ENCODE measurements around the gene TMEM139.

TMEM139 gene

GRCh38 chr7:143245123-143245522, 39.6 kb upstream of the TMEM139 start:
- Histone ChIP-seq H3K4me1 (ENCODE audit: control insufficient read depth, insufficient read depth, low read length) (peaks cover 2% of the 10 kb centered on the region), H3K9ac (ENCODE audit: low read depth, low read length) (no peak overlapping the region), H3K27me3 (ENCODE audit: control insufficient read depth, insufficient read depth, low read length) (peaks cover 18% of the 10 kb centered on the region), H3K9me3 (ENCODE audit: control insufficient read depth, insufficient read depth, low read length) (no peaks in the 10 kb centered on the region), H3K4me3 (ENCODE audit: low read depth, low read length) (no peak overlapping the region), H3K36me3 (ENCODE audit: control insufficient read depth, insufficient read depth, low read length) (no peaks in the 10 kb centered on the region)

- peaks cover 3% of the 10 kb centered on the region for H3K27me3 ChIP-seq (ENCODE audit: control insufficient read depth, insufficient read depth, low read length)
- no peaks in the 10 kb centered on the region for H3K4me1 ChIP-seq (ENCODE audit: control insufficient read depth, insufficient read depth, low read length)
- H3K4me3 ChIP-seq (ENCODE audit: low read depth, low read length) = no peak overlapping the region
- H3K9ac ChIP-seq (ENCODE audit: low read depth, low read length) = no peak overlapping the region
- H3K9me3 ChIP-seq (ENCODE audit: control insufficient read depth, insufficient read depth, low read length) = no peaks in the 10 kb centered on the region
- H3K36me3 ChIP-seq (ENCODE audit: control insufficient read depth, insufficient read depth, low read length) = no peaks in the 10 kb centered on the region
Measured at GRCh38 chr7:143247372-143247771, 37.4 kb upstream of the TMEM139 start.

GRCh38 chr7:143248761-143249354, 35.9 kb upstream of the TMEM139 start:
- peaks cover 3% of the 10 kb centered on the region for H3K27me3 ChIP-seq (ENCODE audit: control insufficient read depth, insufficient read depth, low read length)
- no peak overlapping the region for H3K9ac ChIP-seq (ENCODE audit: low read depth, low read length)
- H3K9me3 ChIP-seq (ENCODE audit: control insufficient read depth, insufficient read depth, low read length) = no peaks in the 10 kb centered on the region
- H3K36me3 ChIP-seq (ENCODE audit: control insufficient read depth, insufficient read depth, low read length) = no peaks in the 10 kb centered on the region
- H3K4me1 ChIP-seq (ENCODE audit: control insufficient read depth, insufficient read depth, low read length) = no peaks in the 10 kb centered on the region
- H3K4me3 ChIP-seq (ENCODE audit: low read depth, low read length) = no peak overlapping the region

- no peaks in the 10 kb centered on the region for H3K36me3 ChIP-seq (ENCODE audit: control insufficient read depth, insufficient read depth, low read length)
- no peaks in the 10 kb centered on the region for H3K9me3 ChIP-seq (ENCODE audit: control insufficient read depth, insufficient read depth, low read length)
- H3K9ac ChIP-seq (ENCODE audit: low read depth, low read length) = no peak overlapping the region
- no peaks in the 10 kb centered on the region for H3K4me1 ChIP-seq (ENCODE audit: control insufficient read depth, insufficient read depth, low read length)
- no peak overlapping the region for H3K4me3 ChIP-seq (ENCODE audit: low read depth, low read length)
- H3K27me3 ChIP-seq (ENCODE audit: control insufficient read depth, insufficient read depth, low read length) = peaks cover 3% of the 10 kb centered on the region
Measured at GRCh38 chr7:143250199-143250598, 34.6 kb upstream of the TMEM139 start.

- no peak overlapping the region for H3K9ac ChIP-seq (ENCODE audit: low read depth, low read length)
- H3K27me3 ChIP-seq (ENCODE audit: control insufficient read depth, insufficient read depth, low read length) = peaks cover 3% of the 10 kb centered on the region
- no peak overlapping the region for H3K4me3 ChIP-seq (ENCODE audit: low read depth, low read length)
- no peaks in the 10 kb centered on the region for H3K9me3 ChIP-seq (ENCODE audit: control insufficient read depth, insufficient read depth, low read length)
- H3K4me1 ChIP-seq (ENCODE audit: control insufficient read depth, insufficient read depth, low read length) = no peaks in the 10 kb centered on the region
- no peaks in the 10 kb centered on the region for H3K36me3 ChIP-seq (ENCODE audit: control insufficient read depth, insufficient read depth, low read length)
Measured at GRCh38 chr7:143250822-143251221, 33.9 kb upstream of the TMEM139 start.

- Histone ChIP-seq H3K27me3 (ENCODE audit: control insufficient read depth, insufficient read depth, low read length) (no peaks in the 10 kb centered on the region), H3K9ac (ENCODE audit: low read depth, low read length) (no peak overlapping the region), H3K4me1 (ENCODE audit: control insufficient read depth, insufficient read depth, low read length) (no peaks in the 10 kb centered on the region), H3K4me3 (ENCODE audit: low read depth, low read length) (no peak overlapping the region), H3K9me3 (ENCODE audit: control insufficient read depth, insufficient read depth, low read length) (no peaks in the 10 kb centered on the region), H3K36me3 (ENCODE audit: control insufficient read depth, insufficient read depth, low read length) (no peaks in the 10 kb centered on the region)
Measured at GRCh38 chr7:143252006-143252405, 32.8 kb upstream of the TMEM139 start.

- Histone ChIP-seq H3K4me3 (ENCODE audit: low read depth, low read length) (no peak overlapping the region), H3K9ac (ENCODE audit: low read depth, low read length) (no peak overlapping the region), H3K36me3 (ENCODE audit: control insufficient read depth, insufficient read depth, low read length) (no peaks in the 10 kb centered on the region), H3K9me3 (ENCODE audit: control insufficient read depth, insufficient read depth, low read length) (no peaks in the 10 kb centered on the region), H3K27me3 (ENCODE audit: control insufficient read depth, insufficient read depth, low read length) (no peaks in the 10 kb centered on the region), H3K4me1 (ENCODE audit: control insufficient read depth, insufficient read depth, low read length) (no peaks in the 10 kb centered on the region)
Measured at GRCh38 chr7:143255564-143255963, 29.2 kb upstream of the TMEM139 start.

- H3K9ac ChIP-seq (ENCODE audit: low read depth, low read length) = no peak overlapping the region
- H3K4me1 ChIP-seq (ENCODE audit: control insufficient read depth, insufficient read depth, low read length) = no peaks in the 10 kb centered on the region
- H3K9me3 ChIP-seq (ENCODE audit: control insufficient read depth, insufficient read depth, low read length) = no peaks in the 10 kb centered on the region
- H3K36me3 ChIP-seq (ENCODE audit: control insufficient read depth, insufficient read depth, low read length) = no peaks in the 10 kb centered on the region
- no peak overlapping the region for H3K4me3 ChIP-seq (ENCODE audit: low read depth, low read length)
- H3K27me3 ChIP-seq (ENCODE audit: control insufficient read depth, insufficient read depth, low read length) = no peaks in the 10 kb centered on the region
Measured at GRCh38 chr7:143256325-143256724, 28.4 kb upstream of the TMEM139 start.

- no peak overlapping the region for H3K9ac ChIP-seq (ENCODE audit: low read depth, low read length)
- H3K4me3 ChIP-seq (ENCODE audit: low read depth, low read length) = no peak overlapping the region
- no peaks in the 10 kb centered on the region for H3K4me1 ChIP-seq (ENCODE audit: control insufficient read depth, insufficient read depth, low read length)
- H3K36me3 ChIP-seq (ENCODE audit: control insufficient read depth, insufficient read depth, low read length) = no peaks in the 10 kb centered on the region
- no peaks in the 10 kb centered on the region for H3K27me3 ChIP-seq (ENCODE audit: control insufficient read depth, insufficient read depth, low read length)
- no peaks in the 10 kb centered on the region for H3K9me3 ChIP-seq (ENCODE audit: control insufficient read depth, insufficient read depth, low read length)
Measured at GRCh38 chr7:143256932-143257331, 27.8 kb upstream of the TMEM139 start.

- H3K4me3 ChIP-seq (ENCODE audit: low read depth, low read length) = no peak overlapping the region
- H3K9ac ChIP-seq (ENCODE audit: low read depth, low read length) = no peak overlapping the region
- H3K9me3 ChIP-seq (ENCODE audit: control insufficient read depth, insufficient read depth, low read length) = no peaks in the 10 kb centered on the region
- H3K27me3 ChIP-seq (ENCODE audit: control insufficient read depth, insufficient read depth, low read length) = no peaks in the 10 kb centered on the region
- no peaks in the 10 kb centered on the region for H3K4me1 ChIP-seq (ENCODE audit: control insufficient read depth, insufficient read depth, low read length)
- no peaks in the 10 kb centered on the region for H3K36me3 ChIP-seq (ENCODE audit: control insufficient read depth, insufficient read depth, low read length)
Measured at GRCh38 chr7:143257501-143257900, 27.3 kb upstream of the TMEM139 start.

- H3K4me1 ChIP-seq (ENCODE audit: control insufficient read depth, insufficient read depth, low read length) = peaks cover 3% of the 10 kb centered on the region
- H3K4me3 ChIP-seq (ENCODE audit: low read depth, low read length) = no peak overlapping the region
- H3K36me3 ChIP-seq (ENCODE audit: control insufficient read depth, insufficient read depth, low read length) = no peaks in the 10 kb centered on the region
- H3K9ac ChIP-seq (ENCODE audit: low read depth, low read length) = no peak overlapping the region
- no peaks in the 10 kb centered on the region for H3K27me3 ChIP-seq (ENCODE audit: control insufficient read depth, insufficient read depth, low read length)
- H3K9me3 ChIP-seq (ENCODE audit: control insufficient read depth, insufficient read depth, low read length) = no peaks in the 10 kb centered on the region
Measured at GRCh38 chr7:143258831-143259230, 25.9 kb upstream of the TMEM139 start.

- H3K9ac ChIP-seq (ENCODE audit: low read depth, low read length) = no peak overlapping the region
- no peak overlapping the region for H3K4me3 ChIP-seq (ENCODE audit: low read depth, low read length)
- peaks cover 5% of the 10 kb centered on the region for H3K27me3 ChIP-seq (ENCODE audit: control insufficient read depth, insufficient read depth, low read length)
- H3K4me1 ChIP-seq (ENCODE audit: control insufficient read depth, insufficient read depth, low read length) = peaks cover 3% of the 10 kb centered on the region
- no peaks in the 10 kb centered on the region for H3K9me3 ChIP-seq (ENCODE audit: control insufficient read depth, insufficient read depth, low read length)
- no peaks in the 10 kb centered on the region for H3K36me3 ChIP-seq (ENCODE audit: control insufficient read depth, insufficient read depth, low read length)
Measured at GRCh38 chr7:143259765-143260164, 25.0 kb upstream of the TMEM139 start.

Measured in iPS-15b (cell line).